ENCODE data around the gene UNC119B.

The UNC119B gene

GRCh38 chr12:120686151-120686689 lies 24.0 kb upstream of the UNC119B start (continued):
- TF ChIP-seq ZNF280D (tag by site-specific recombination; IDR thresholded peaks at IDR 0.05) (no peak), ZNF488 (tag by site-specific recombination; IDR thresholded peaks at IDR 0.05) (no peak), ZNF2 (tag by site-specific recombination; IDR thresholded peaks at IDR 0.05) (peak; percentile 21; the same call in 1 of the 2 replicates), ZNF549 (tag by site-specific recombination; IDR thresholded peaks at IDR 0.05) (no peak), ZNF610 (tag by site-specific recombination; IDR thresholded peaks at IDR 0.05; ENCODE audit: borderline replicate concordance) (no peak), ZNF202 (tag by site-specific recombination; IDR thresholded peaks at IDR 0.05; ENCODE audit: borderline replicate concordance) (no peak), PRDM10 (tag by site-specific recombination; IDR thresholded peaks at IDR 0.05) (peak; percentile 99), ZNF830 (tag by site-specific recombination; IDR thresholded peaks at IDR 0.05; ENCODE audit: low read depth) (no peak), KLF7 (tag by site-specific recombination; IDR thresholded peaks at IDR 0.05; ENCODE audit: borderline replicate concordance) (no peak), ZNF214 (tag by site-specific recombination; IDR thresholded peaks at IDR 0.05; ENCODE audit: borderline replicate concordance) (no peak), ZNF473 (tag by site-specific recombination; IDR thresholded peaks at IDR 0.05) (no peak), FEZF1 (tag by site-specific recombination; IDR thresholded peaks at IDR 0.05) (no peak), BCL11A (tag by site-specific recombination; IDR thresholded peaks at IDR 0.05; ENCODE audit: low read depth) (no peak), TRIM28 (IDR thresholded peaks at IDR 0.05; ENCODE audit: borderline replicate concordance, low read length) (no peak), ZNF768 (tag by site-specific recombination; IDR thresholded peaks at IDR 0.05) (no peak), ZNF501 (tag by site-specific recombination; IDR thresholded peaks at IDR 0.05) (no peak), ZNF514 (tag by site-specific recombination; IDR thresholded peaks at IDR 0.05) (no peak), ZEB2 (tag by site-specific recombination; IDR thresholded peaks at IDR 0.05) (no peak), ZNF132 (tag by site-specific recombination; IDR thresholded peaks at IDR 0.05; ENCODE audit: borderline replicate concordance) (no peak), ZNF596 (tag by site-specific recombination; IDR thresholded peaks at IDR 0.05) (no peak), ZNF362 (tag by site-specific recombination; IDR thresholded peaks at IDR 0.05) (no peak; the same call in none of the 2 replicates), OSR2 (tag by site-specific recombination; IDR thresholded peaks at IDR 0.05) (no peak), ZNF513 (tag by site-specific recombination; IDR thresholded peaks at IDR 0.05) (no peak), ZNF624 (tag by site-specific recombination; IDR thresholded peaks at IDR 0.05) (no peak), ZNF174 (tag by site-specific recombination; IDR thresholded peaks at IDR 0.05) (no peak), ZNF112 (tag by site-specific recombination; IDR thresholded peaks at IDR 0.05) (no peak), ZNF221 (tag by site-specific recombination; IDR thresholded peaks at IDR 0.05; ENCODE audit: borderline replicate concordance) (no peak), MYNN (tag by site-specific recombination; IDR thresholded peaks at IDR 0.05; ENCODE audit: borderline replicate concordance) (peak; percentile 31; the same call in 1 of the 2 replicates)

Data from HEK293 (cell line).